HG02885 (cell line): ENCODE results near the gene TNIP1.

Source experiments
- ATAC-seq: cut with Tn5 transposase; IDR thresholded peaks from one replicate; pipeline ENCODE4 v1.9.1; 2021; ENCODE audit warnings: mild to moderate bottlenecking; ENCODE audit not compliant: unreplicated experiment, poor library complexity

The TNIP1 gene

GRCh38 chr5:151106043-151106442, 25.2 kb upstream of the TNIP1 start:
- ATAC-seq: no peak

DNA sequence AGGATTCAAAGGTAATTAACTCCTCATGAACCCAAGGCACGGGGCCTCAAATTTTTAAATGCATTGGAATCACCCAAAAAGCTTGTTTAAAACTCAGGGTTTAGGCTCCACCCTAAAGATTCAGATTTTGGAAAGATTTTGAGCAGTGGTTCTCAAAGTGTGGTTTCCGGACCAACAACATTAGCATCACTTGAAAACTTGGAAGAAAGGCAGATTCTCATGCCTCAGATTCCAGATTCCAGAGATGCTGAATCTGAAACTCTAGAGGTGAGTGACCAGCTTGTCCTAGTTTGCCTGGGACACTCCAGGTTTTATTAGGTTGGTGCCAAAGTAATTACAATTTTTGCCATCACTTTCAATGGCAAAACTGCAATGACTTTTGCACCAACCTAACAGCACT, 24.7 kb upstream of the TNIP1 start:
- no peak for ATAC-seq

DNA sequence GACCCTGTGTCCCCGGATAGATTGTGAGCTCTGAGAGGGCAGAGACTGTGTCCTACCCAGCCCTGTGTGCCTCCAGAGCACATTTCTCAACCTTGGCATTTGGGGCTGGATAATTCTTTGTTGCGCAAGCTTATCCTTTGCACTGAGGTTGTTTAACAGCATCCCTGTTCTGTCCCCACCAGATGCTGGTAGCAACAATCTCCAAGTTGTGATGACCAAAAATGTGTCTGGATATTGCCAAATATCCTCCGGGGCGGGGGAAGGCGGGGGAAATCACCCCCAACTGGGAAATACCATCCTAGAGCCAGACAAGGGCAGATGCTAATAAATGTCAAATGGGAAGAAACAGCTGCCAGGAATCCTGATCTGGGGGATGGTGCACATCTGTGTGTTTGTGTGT, 24.0 kb upstream of the TNIP1 start:
- no peak for ATAC-seq

- ATAC-seq: no peak
Measured at GRCh38 chr5:151101746-151102145, 20.9 kb upstream of the TNIP1 start.

DNA sequence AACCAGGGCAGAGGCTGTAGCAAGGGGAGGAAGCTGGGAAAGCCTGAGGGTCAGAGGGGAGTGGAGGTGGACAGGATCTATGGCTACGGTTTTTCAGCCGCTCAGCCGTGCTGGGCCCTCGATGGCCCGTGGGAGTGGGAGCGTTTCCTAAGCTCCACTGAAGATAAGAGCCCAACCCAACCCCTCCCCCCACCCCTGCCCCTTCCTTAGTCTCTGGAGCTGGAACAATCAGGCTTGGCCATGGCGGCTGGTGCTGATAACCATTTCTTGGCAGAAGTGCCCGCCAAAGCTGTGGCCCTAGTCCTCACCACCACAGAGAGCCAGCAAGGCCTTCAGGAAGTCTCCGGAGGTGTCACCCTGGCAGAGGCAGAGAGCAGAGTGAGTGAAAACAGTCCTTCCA, 20.3 kb upstream of the TNIP1 start:
- ATAC-seq: no peak

GRCh38 chr5:151100681-151101080, 19.8 kb upstream of the TNIP1 start:
- no peak for ATAC-seq

DNA sequence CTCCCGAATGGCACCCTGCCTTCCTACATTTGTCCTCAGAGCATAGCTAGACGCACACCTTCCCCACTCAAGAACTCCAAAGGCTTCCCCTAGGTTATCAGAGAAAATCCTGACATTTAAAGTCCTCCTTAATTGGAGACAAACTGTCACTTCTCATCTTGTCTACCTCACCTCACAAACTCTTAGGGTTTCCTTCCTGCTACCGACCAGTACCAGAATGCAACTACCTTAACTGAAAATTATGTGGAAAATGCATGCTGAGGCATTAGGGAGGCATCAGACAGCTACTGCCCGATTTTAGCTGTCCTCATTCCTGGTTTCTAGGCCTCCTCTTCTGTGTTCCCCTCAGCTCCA, 17.9 kb upstream of the TNIP1 start:
- no peak for ATAC-seq

DNA sequence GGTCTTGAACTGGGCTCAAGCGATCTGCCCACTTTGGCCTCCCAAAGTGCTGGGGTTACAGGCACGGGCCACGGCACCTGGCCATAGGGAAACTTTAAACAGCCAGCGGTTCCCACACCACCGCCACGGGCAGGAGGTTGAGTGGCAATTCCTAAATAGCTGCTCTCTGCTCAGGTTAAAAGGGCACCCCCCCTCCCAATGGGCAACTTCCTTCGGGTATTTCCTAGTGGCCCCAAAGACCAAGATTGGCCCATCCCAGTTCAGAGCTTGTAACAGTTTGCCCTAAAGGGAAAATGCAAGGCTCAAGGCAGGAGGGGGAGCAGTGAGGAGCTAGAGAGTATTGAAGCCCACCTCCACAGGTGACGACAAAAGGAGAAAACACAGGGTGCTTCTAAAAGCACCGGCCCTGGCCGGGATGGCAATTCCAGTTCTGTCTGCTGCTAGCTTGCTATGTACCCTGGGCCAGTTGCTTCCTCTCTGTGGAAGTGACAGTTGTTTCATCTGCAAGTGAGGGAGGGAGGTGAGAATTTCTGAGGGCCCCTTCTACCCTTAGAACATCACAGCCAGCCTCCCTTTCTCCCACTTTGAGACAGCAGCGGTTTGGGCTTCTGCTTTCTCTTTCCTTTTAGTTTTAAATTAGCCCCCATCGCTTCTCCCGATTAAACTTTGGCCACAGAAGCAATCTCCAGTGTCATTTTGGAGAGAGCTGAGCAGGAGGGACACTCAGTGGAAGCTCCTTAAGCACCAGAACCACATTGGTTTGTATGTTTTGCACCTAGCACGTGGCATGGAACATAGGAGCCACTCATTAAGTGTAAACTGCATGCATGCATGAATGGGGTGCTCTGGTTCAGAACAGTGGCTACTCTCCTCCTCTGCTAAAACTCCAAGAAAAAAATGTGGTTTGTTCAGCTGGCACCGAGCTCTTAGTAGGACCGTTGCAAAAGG, 17.3 kb upstream of the TNIP1 start:
- ATAC-seq: peak; percentile 58

DNA sequence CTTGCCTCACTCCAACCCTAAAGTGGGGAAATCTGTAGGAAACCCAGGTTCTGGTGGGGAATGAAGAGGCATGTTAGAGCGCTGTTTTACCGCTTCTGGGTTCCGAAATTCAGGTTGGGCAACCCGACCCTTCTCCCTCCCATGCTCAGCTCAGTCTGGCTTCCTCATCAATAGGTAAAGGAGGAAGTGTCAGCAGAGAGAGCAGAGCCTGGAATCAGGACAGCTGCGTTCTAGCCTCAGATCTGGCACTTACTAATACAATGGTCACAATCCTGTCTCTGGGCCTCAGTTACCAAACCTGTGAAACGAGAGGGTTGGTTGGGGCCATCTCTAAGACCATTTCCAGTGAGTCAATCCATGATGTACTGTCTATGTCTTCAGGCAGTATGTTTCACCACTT, 16.2 kb upstream of the TNIP1 start:
- no peak for ATAC-seq

- ATAC-seq: no peak
Measured at GRCh38 chr5:151096001-151096373, 15.2 kb upstream of the TNIP1 start.

- ATAC-seq: no peak
Measured at GRCh38 chr5:151095341-151096000, 14.6 kb upstream of the TNIP1 start.

- no peak for ATAC-seq
Measured at GRCh38 chr5:151094852-151095245, 14.0 kb upstream of the TNIP1 start.

GRCh38 chr5:151094030-151094851, 13.4 kb upstream of the TNIP1 start:
- peak; percentile 80 for ATAC-seq

DNA sequence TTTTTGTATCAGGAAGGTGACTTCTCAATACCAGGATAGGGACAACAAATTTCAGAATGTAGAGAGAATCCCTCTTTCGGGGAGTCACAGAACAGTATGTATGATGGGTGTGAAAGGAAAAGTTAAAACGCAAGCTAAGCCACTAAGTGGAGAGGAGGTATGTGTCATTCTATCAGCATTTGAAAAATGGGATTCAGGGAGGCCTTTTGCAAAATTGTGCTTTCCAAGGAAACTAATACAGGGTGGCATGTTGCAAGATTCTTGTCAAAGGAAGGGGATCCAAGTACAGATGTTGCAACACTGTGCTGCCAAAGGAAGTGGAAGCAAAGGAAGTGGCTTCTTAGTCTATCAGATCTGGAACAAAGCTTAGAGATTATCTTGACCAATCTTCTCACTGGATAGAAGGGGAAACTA, 12.6 kb upstream of the TNIP1 start:
- peak; percentile 12 for ATAC-seq

GRCh38 chr5:151092762-151093161, 11.9 kb upstream of the TNIP1 start:
- no peak for ATAC-seq

DNA sequence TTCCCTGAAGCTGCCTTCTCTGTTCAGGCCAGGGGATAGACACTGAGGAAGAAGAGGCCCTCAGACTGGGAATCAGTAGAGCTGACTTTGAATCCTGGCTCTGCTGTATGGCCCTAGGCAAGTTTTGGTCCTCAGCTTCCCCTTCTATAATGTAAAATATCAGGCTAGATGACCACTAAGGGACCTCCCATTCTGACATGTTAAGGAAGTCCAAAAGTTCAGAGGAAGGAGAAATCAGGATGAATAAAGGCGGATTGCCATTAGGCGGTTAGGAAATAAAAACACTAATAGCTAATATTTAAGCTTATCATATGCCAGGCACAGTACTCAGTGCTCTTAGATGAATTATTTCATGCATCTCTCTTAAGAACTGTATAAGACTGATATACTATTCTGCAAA, 8.9 kb upstream of the TNIP1 start:
- no peak for ATAC-seq

GRCh38 chr5:151088986-151089385, 8.2 kb upstream of the TNIP1 start:
- no peak for ATAC-seq

- ATAC-seq: no peak
Measured at GRCh38 chr5:151087486-151087885, 6.7 kb upstream of the TNIP1 start.

GRCh38 chr5:151086905-151087360, 6.1 kb upstream of the TNIP1 start:
- peak; percentile 81 for ATAC-seq

DNA sequence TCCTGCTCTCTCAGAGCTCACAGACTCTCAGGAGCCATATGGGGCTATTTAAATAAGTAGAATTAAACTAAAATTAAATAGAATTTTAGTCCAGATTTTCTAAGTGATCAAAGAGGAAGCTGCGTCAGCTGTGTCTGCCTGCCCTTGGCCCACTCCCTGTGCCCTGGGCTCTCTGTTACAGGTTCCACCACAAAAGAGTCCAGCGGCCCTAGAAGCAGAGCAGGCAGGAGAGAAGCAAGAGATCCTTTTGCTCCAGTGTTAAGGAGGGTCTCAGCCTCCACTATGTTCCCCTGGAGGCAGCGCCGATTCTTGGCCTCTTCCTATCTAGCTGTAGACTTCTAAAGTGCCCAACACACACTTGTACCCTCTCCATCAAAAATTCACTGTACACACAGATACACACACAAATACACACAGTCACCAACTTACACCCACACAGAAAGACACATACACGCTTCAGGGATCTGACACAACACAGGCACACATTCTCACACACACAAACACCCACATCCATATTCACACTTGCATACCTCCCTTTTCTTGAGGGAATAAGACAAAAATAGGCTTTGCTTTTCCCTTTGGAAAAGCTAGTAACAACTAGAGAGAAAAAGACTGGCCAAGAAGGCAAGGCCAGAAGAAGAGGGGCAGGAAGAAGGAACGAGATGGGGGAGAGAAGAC, 5.5 kb upstream of the TNIP1 start:
- ATAC-seq: no peak
